H4 (cell line): ENCODE data around the gene ZNF892. TPM values are rescaled to one million over a fixed set of nuclear protein-coding genes. Genes with fewer than 3 reads are reported as not detected.
"Not testable (repeated sequence)": the region's sequence is repeated elsewhere in the genome, so short reads cannot be mapped to it uniquely, and the experiment has no call there.

Source experiments
- DNase-seq: peaks from one replicate; pipeline ENCODE4 v3.0.0-alpha.2; 2015; ENCODE audit warnings: low spot score
- total RNA-seq: library from RNA; depleted of rRNA; stranded (reverse); fragments of >200 nt; shearing (Covaris generic); gene quantifications from 2 replicates; pipeline ENCODE4 v1.2.3, GENCODE V29; 2014; rRNA removed

ZNF892 gene
- total RNA-seq, 1 experiment from 2014 or later = 0.70 TPM

DNA sequence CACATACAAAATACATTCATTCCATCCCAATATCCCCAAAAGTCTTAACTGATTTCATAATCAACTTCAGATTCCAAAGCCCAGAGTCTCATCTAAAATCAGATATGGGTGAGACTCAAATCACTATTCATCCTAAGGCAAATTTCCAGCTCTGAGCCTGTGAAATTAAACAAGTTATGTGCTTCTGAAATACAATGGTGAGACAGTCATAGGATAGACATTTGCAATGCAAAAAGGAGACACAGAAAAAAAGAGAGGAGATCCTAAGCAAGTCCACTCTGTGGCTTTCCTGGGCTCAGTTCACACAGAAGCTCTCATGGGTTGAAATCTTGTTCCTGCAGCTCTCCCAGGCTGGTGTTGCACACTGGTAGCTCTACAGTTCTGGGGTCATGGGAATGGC, 18.3 kb downstream of the ZNF892 start:
- no peak for DNase-seq

GRCh38 chr2:95231723-95232122, 24.4 kb downstream of the ZNF892 start:
- peak; percentile 67 for DNase-seq

DNA sequence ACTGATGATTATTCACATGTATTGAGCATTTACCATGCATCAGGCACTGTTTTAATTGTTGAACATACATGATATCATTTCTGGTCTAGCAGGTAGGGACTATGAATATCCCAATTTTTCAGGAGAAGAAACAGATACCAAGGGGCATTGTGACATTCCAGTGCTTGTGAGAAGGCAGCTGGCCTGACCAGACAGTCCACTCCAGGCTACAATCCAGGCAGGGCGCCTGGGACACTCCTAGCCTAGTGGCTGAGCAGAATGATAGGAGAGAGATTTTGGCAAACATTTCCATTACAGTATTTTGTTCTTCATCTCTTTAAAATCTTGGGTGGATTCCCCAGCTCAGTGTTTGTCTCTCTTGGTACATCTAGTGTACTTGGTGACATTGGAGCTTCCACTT, 24.9 kb downstream of the ZNF892 start:
- DNase-seq = no peak

DNA sequence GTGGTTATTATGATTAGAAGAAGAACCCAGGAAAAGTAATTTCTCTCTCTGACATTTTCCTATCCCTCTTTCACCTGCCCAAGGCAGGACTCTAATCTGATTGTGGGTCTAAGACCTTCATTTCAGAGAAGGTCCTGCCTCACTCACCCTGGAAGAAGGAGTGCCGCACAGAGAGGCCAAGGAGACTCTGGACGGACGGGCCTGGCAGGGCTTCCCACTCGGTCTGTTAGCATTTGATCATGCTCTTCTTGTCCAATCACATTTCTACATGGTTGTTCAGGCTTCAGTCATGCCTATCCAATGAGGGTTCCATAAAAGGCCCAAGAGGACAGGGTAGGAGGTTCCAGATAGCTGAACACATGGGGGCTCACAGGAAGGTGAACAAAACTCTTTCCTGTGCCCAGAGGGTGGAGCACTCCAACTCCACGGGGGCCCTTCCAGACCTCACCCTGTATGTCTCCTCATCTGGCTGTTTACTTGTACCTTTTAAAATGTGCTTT, 27.0 kb downstream of the ZNF892 start:
- DNase-seq = no peak

GRCh38 chr2:95234816-95235215, 27.5 kb downstream of the ZNF892 start:
- no peak for DNase-seq

DNA sequence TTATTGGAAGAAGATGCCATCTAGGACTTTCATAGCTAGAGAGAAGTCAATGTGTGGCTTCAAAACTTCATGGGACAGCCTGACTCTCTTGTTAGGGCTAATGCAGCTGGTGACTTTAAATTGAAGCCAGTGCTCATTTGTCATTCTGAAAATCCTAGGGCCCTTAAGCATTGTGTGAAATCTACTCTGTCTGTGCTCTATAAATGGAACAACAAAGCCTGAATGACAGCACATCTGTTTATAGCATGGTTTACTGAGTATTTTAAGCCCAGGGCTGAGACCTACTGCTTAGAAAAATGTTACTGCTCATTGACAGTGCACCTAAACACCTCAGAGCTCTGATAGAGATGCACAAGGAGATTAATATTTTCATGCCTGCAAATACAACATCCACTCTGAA, 30.8 kb downstream of the ZNF892 start:
- no peak for DNase-seq

DNA sequence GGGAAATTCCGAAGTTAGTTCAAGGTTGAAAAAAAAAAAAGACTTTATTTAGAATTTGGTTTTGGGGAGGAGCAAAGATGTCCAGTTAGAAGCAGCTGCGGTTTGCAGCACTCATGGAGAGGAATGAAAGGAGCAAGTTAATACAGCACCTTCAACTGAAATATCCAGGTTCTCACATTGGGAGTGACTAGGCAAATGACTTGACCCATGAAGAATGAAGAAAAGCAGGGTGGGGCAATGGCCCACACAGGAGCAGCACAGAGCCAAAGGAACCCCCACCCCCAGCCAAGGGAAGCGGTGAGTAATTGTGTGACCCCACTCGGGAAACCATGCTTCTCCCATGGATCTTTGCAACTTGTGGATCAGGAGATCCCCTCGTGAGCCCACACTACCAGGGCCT, 32.8 kb downstream of the ZNF892 start:
- DNase-seq = no peak

DNA sequence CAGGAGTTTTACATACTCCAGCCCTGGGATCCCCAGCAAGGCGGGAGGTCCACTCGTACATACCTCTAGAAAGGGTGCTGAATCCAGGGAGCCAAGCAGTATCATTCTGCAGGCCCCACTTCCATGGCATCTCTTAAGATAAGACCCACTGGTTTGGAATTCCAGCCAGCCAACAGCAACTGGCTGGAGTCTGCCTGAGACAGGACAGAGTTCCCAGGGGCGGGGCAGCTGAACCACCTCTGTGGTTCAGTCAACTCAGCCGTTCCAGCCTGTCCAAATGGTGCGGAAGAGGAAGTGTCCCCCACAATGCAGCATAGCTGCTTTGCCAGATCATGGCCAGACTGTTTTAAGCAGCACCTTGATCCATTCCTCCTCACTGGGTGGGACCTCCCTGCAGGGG, 33.2 kb downstream of the ZNF892 start:
- no peak for DNase-seq

- not testable (repeated sequence) for DNase-seq
Observed at GRCh38 chr2:95242084-95242483, 34.8 kb downstream of the ZNF892 start.

Other genes starting within 250 kb of the ZNF892 start
- gene MAL, start 181.8 kb upstream of the ZNF892 start, total RNA-seq = not detected in 2 replicates
- gene MRPS5, start 85.7 kb upstream of the ZNF892 start, total RNA-seq = 44.5 and 55.1 TPM in 2 replicates
- 2.7 and 5.4 TPM in 2 replicates for gene ZNF514, start 47.7 kb upstream of the ZNF892 start, total RNA-seq
- 5.0 and 5.6 TPM in 2 replicates for gene ZNF2, start 41.7 kb upstream of the ZNF892 start, total RNA-seq
- gene PROM2, start 66.9 kb downstream of the ZNF892 start, total RNA-seq = 0.10 and 0.35 TPM in 2 replicates
- 4.3 and 6.1 TPM in 2 replicates for gene KCNIP3, start 89.8 kb downstream of the ZNF892 start, total RNA-seq
- 15.5 and 19.4 TPM in 2 replicates for gene FAHD2A, start 195.2 kb downstream of the ZNF892 start, total RNA-seq